HepG2 (cell line): ENCODE measurements around the gene DIRAS1. TPM values are rescaled to one million over a fixed set of nuclear protein-coding genes. Genes with fewer than 3 reads are reported as not detected.

ENCODE experiments used
- ATAC-seq: fragments of 200-7000 bp; cut with Tn5 transposase; 3 replicates; pipeline ENCODE4 v1.9.1; 2020; ENCODE audit warnings: mild to moderate bottlenecking, moderate library complexity
- BruUV-seq: library from RNA; stranded (reverse); fragments of 400-500 nt; replicated peaks from 2 replicates; lab custom pipeline; 2021; lab: Mats Ljungman, UMichigan
- CTCF ChIA-PET: fragments of 300-600 bp; formaldehyde crosslinking; extraction: SDS; loops from one replicate; lab custom pipeline; 2021; ENCODE audit warnings: low total read pairs, inconsistent platforms, low intra/inter-chr PET ratio; lab: Yijun Ruan, JAX
- POLR2A ChIA-PET: fragments of 350-600 bp; sonication (Branson Sonifier 250); formaldehyde crosslinking; loops from one replicate; lab custom pipeline; 2020; ENCODE audit warnings: antibody characterized with exemption, inconsistent platforms; lab: Yijun Ruan, JAX
- DNase-seq: peaks from one replicate; pipeline ENCODE4 v3.0.0-alpha.2; 2015; ENCODE audit warnings: low spot score
- FAIRE-seq: peaks from 3 replicates; lab custom pipeline; 2011; peaks lifted over from hg19 to GRCh38; lab: Jason Lieb, UNC
- H2AFZ ChIP-seq: one replicate; pipeline ENCODE4 v1.6.1; 2011; ENCODE audit warnings: low read length, inconsistent platforms
- H3K27ac ChIP-seq: fragments of 300-600 bp; 3 replicates; pipeline ENCODE4 v1.8.0; 2011; ENCODE audit warnings: mixed run types, mild to moderate bottlenecking, mixed read lengths, low read length, inconsistent platforms; ENCODE audit not compliant: insufficient read depth; ENCODE audit errors: extremely low read length
- H3K27me3 ChIP-seq, 2 experiments: fragments of 200-600 bp in 1 of 2; 2 replicates in 1 of 2; 3 replicates in 1 of 2; pipeline versions ENCODE4 v1.6.0 to v1.8.0; 2011; ENCODE audit warnings: low read length in 2 of 2, mild to moderate bottlenecking in 2 of 2, moderate library complexity in 2 of 2, inconsistent platforms in 1 of 2; ENCODE audit not compliant: insufficient read depth in 2 of 2, control insufficient read depth in 1 of 2
- H3K36me3 ChIP-seq, 2 experiments: fragments of 200-600 bp in 1 of 2; replicated peaks in 1 of 2; 2 replicates in 1 of 2; 3 replicates in 1 of 2; pipeline versions ENCODE4 v1.5.1 to v1.8.0; 2011; ENCODE audit warnings: low read length in 2 of 2, inconsistent platforms in 1 of 2; ENCODE audit not compliant: insufficient read depth in 2 of 2, control insufficient read depth in 1 of 2
- H3K4me1 ChIP-seq: 2 replicates; pipeline ENCODE4 v1.5.1; 2012; ENCODE audit warnings: low read length, inconsistent platforms; ENCODE audit not compliant: insufficient read depth
- H3K4me2 ChIP-seq: 2 replicates; pipeline ENCODE4 v1.6.0; 2011; ENCODE audit warnings: low read depth, low read length, inconsistent platforms
- H3K4me3 ChIP-seq, 3 experiments: fragments of 200-600 bp in 1 of 3; sonication (generic), shearing (Covaris generic) in 1 of 3; replicated peaks in 1 of 3; 2 replicates each; pipeline ENCODE4 v1.5.1; 2011 to 2016; ENCODE audit warnings: low read length in 3 of 3, inconsistent platforms in 2 of 3, low read depth in 2 of 3, mild to moderate bottlenecking in 2 of 3, control low read depth in 1 of 3, mixed read lengths in 1 of 3; ENCODE audit not compliant: insufficient read depth in 1 of 3
- H3K79me2 ChIP-seq: one replicate; pipeline ENCODE4 v1.6.1; 2011; ENCODE audit warnings: low read length, inconsistent platforms; ENCODE audit not compliant: insufficient read depth
- H3K9ac ChIP-seq: 2 replicates; pipeline ENCODE4 v1.6.0; 2011; ENCODE audit warnings: mild to moderate bottlenecking, low read depth, low read length, inconsistent platforms; ENCODE audit not compliant: insufficient read depth
- H3K9me3 ChIP-seq: 2 replicates; pipeline ENCODE4 v1.5.1; 2012; ENCODE audit warnings: mild to moderate bottlenecking, low read length
- H4K20me1 ChIP-seq: 2 replicates; pipeline ENCODE4 v1.6.0; 2011; ENCODE audit warnings: inconsistent platforms, mild to moderate bottlenecking, low read length, moderate library complexity; ENCODE audit not compliant: insufficient read depth
- MAFK ChIP-seq, 2 experiments: IDR thresholded peaks in 1 of 2; conservative IDR thresholded peaks in 1 of 2; 2 replicates each; pipeline ENCODE4 v1.6.1; 2011; ENCODE audit warnings: improper control_type of control experiment in 2 of 2, low read length in 2 of 2
- RELA ChIP-seq: sonication (generic); formaldehyde crosslinking; IDR thresholded peaks from 2 replicates; pipeline ENCODE4 v1.4.0; 2020; ENCODE audit warnings: missing genetic modification reagents
- ZNF607 ChIP-seq: sonication (generic); formaldehyde crosslinking; IDR thresholded peaks from 2 replicates; pipeline ENCODE4 v1.5.1; 2020; ENCODE audit warnings: missing genetic modification reagents, mild to moderate bottlenecking, borderline replicate concordance
- ZNF616 ChIP-seq: sonication (generic); formaldehyde crosslinking; IDR thresholded peaks from 2 replicates; pipeline ENCODE4 v1.5.0; 2020; ENCODE audit warnings: low read depth, mild to moderate bottlenecking, missing genetic modification reagents
- ZNF746 ChIP-seq: sonication (generic); formaldehyde crosslinking; IDR thresholded peaks from 2 replicates; pipeline ENCODE4 v1.8.0; 2022; ENCODE audit warnings: mild to moderate bottlenecking, missing genetic modification reagents
- ZNF841 ChIP-seq: sonication (generic); formaldehyde crosslinking; IDR thresholded peaks from 2 replicates; pipeline ENCODE4 v1.8.1; 2023; ENCODE audit warnings: missing genetic modification reagents, borderline replicate concordance
- ZSCAN31 ChIP-seq: sonication (generic); formaldehyde crosslinking; IDR thresholded peaks from 2 replicates; pipeline ENCODE4 v1.5.0; 2020; ENCODE audit warnings: low read depth, mild to moderate bottlenecking, missing genetic modification reagents
- WGBS: methylation state at CpG from one replicate; pipeline ENCODE4 v1.1.6; 2017; ENCODE audit warnings: low lambda C conversion rate; 5-methylcytosine and 5-hydroxymethylcytosine counted together
- in situ Hi-C: cut with HindIII; loops from 2 replicates; pipeline ENCODE4 v1.10.0; 2017; ENCODE audit warnings: low pct_unique_long_range_greater_than_20kb; ENCODE audit not compliant: extremely low pct_ligation_motif_present
- intact Hi-C: fragments of 100-400 bp; cut with micrococcal nuclease; formaldehyde crosslinking; loops from one replicate; pipeline ENCODE4 v1.10.0; 2022; ENCODE audit not compliant: unreplicated experiment
- polyA plus RNA-seq, 8 experiments: library from polyadenylated mRNA; depleted of rRNA in 3 of 8; stranded (reverse) in 7 of 8; unstranded in 1 of 8; fragments of >200 nt; fragmentation: Illumina TruSeq in 4 of 8; extraction: Trizol in 4 of 8; gene quantifications; 2 replicates each; pipeline versions ENCODE4 v1.2.1 to v1.2.3, GENCODE V29; 2011 to 2016; ENCODE audit warnings: low read depth in 4 of 8, missing spikeins in 1 of 8, mixed read lengths in 1 of 8; ENCODE audit not compliant: insufficient read depth in 1 of 8
- total RNA-seq, 5 experiments: library from RNA; depleted of rRNA; stranded (reverse); fragments of >200 nt; fragmentation: Illumina TruSeq; extraction: Trizol; gene quantifications; 2 replicates each; pipeline ENCODE4 v1.2.3, GENCODE V29; 2016; ENCODE audit warnings: low read depth in 1 of 5
- TF ChIP-seq, protein P1 (sequence below), 2 experiments: sonication (generic) in 1 of 2; formaldehyde crosslinking in 1 of 2; IDR thresholded peaks; 2 replicates each; pipeline versions ENCODE4 v1.6.1 to v1.9.0; 2014 to 2022; ENCODE audit warnings: antibody characterized with exemption in 1 of 2, borderline replicate concordance in 1 of 2, inconsistent platforms in 1 of 2, low read depth in 1 of 2, missing genetic modification reagents in 1 of 2

The DIRAS1 gene
- total and polyA plus RNA-seq, 2 of the 13 experiments (the other 11 are each of a cell fraction or from before 2014, with no cell fraction given), result 0.97 to 1.8 TPM

- H3K4me1 ChIP-seq, result no peaks in the 10 kb centered on the region
- no peaks in the 10 kb centered on the region for H3K79me2 ChIP-seq
- TF ChIP-seq ZSCAN31 (CRISPR knock-in tag) (no peak), RELA (CRISPR knock-in tag) (no peak), ZNF746 (CRISPR knock-in tag) (no peak), MAFK (conservative IDR thresholded peaks at IDR 0.05 in 1 of 2, IDR thresholded peaks at IDR 0.05 in 1 of 2; ENCODE audit: low read length in 2 of 2) (no peak), ZNF841 (CRISPR knock-in tag) (no peak), ZNF616 (CRISPR knock-in tag) (no peak), ZNF607 (CRISPR knock-in tag) (no peak)
- TF ChIP-seq, protein P1, sequence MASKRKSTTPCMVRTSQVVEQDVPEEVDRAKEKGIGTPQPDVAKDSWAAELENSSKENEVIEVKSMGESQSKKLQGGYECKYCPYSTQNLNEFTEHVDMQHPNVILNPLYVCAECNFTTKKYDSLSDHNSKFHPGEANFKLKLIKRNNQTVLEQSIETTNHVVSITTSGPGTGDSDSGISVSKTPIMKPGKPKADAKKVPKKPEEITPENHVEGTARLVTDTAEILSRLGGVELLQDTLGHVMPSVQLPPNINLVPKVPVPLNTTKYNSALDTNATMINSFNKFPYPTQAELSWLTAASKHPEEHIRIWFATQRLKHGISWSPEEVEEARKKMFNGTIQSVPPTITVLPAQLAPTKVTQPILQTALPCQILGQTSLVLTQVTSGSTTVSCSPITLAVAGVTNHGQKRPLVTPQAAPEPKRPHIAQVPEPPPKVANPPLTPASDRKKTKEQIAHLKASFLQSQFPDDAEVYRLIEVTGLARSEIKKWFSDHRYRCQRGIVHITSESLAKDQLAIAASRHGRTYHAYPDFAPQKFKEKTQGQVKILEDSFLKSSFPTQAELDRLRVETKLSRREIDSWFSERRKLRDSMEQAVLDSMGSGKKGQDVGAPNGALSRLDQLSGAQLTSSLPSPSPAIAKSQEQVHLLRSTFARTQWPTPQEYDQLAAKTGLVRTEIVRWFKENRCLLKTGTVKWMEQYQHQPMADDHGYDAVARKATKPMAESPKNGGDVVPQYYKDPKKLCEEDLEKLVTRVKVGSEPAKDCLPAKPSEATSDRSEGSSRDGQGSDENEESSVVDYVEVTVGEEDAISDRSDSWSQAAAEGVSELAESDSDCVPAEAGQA (IDR thresholded peaks at IDR 0.05; ENCODE audit: low read depth), result no peak
- TF ChIP-seq, protein P1 (CRISPR knock-in tag; IDR thresholded peaks at IDR 0.05; ENCODE audit: borderline replicate concordance), result no peak
- CTCF ChIA-PET, result no interaction called here
- H3K4me3 ChIP-seq, result no peak overlapping the region
- H3K36me3 ChIP-seq, result peaks cover 22 to 35% of the 10 kb centered on the region in 2 experiments; a peak in 4 of 5 replicates
- in situ Hi-C loops, result no loop called here
- H3K27me3 ChIP-seq, result no peaks in the 10 kb centered on the region
- 96% methylated on average over 16 of the region's 16 CpGs for WGBS
- POLR2A ChIA-PET, result no interaction called here
- FAIRE-seq (no peak), DNase-seq (no peak), ATAC-seq (no peak)
- BruUV-seq, result no TSS peak
- intact Hi-C loops, result no loop called here
- H4K20me1 ChIP-seq, result no peaks in the 10 kb centered on the region
- H3K9ac ChIP-seq, result no peak overlapping the region
- H3K9me3 ChIP-seq, result no peaks in the 10 kb centered on the region
- H2AFZ ChIP-seq, result no peak overlapping the region
- H3K4me2 ChIP-seq, result no peak overlapping the region
- H3K27ac ChIP-seq, result no peak overlapping the region
Measured at GRCh38 chr19:2755811-2756210, 34.6 kb upstream of the DIRAS1 start.
